CD4-positive, CD25-positive, alpha-beta regulatory T cell (primary cell): ENCODE measurements around the gene PTPN4. TPM values are rescaled to one million over a fixed set of nuclear protein-coding genes. Genes with fewer than 3 reads are reported as not detected.
A peak's percentile ranks its signal among the peaks of the same experiment; 100 is the strongest.

Experiments
- ATAC-seq, 2 donors: fragments of 150-1000 bp; cut with Tn5 transposase; one replicate each; pipeline ENCODE4 v1.10.0; 2021; ENCODE audit warnings: low read depth in 2 of 2, moderate number of reproducible peaks in 2 of 2, moderate library complexity in 1 of 2
- DNase-seq, 3 donors: peaks; one replicate each; pipeline versions ENCODE4 v3.0.0 to v3.0.0-alpha.2; 2012 to 2022; ENCODE audit warnings: mixed read lengths in 1 of 3
- H3K27ac ChIP-seq: one replicate; pipeline ENCODE4 v1.7.0; 2013; ENCODE audit warnings: mild to moderate bottlenecking, low read length; ENCODE audit not compliant: insufficient read depth, poor library complexity, severe bottlenecking
- H3K27me3 ChIP-seq: one replicate; pipeline ENCODE4 v1.7.0; 2013; ENCODE audit warnings: low read length; ENCODE audit not compliant: control insufficient read depth, insufficient read depth
- H3K36me3 ChIP-seq: one replicate; pipeline ENCODE4 v1.7.0; 2013; ENCODE audit warnings: mild to moderate bottlenecking, low read length, moderate library complexity; ENCODE audit not compliant: control insufficient read depth, insufficient read depth
- H3K4me1 ChIP-seq: 2 replicates; pipeline ENCODE4 v1.7.0; 2013; ENCODE audit warnings: mild to moderate bottlenecking, low read length; ENCODE audit not compliant: insufficient read depth, control insufficient read depth, poor library complexity, severe bottlenecking
- H3K4me3 ChIP-seq: one replicate; pipeline ENCODE4 v1.7.0; 2013; ENCODE audit warnings: low read depth, mild to moderate bottlenecking, low read length, moderate library complexity
- H3K9me3 ChIP-seq, 2 experiments: 1 replicate in 1 of 2; 2 replicates in 1 of 2; pipeline ENCODE4 v1.7.0; 2013; ENCODE audit warnings: low read length in 2 of 2, mild to moderate bottlenecking in 1 of 2, moderate library complexity in 1 of 2; ENCODE audit not compliant: control insufficient read depth in 2 of 2
- H3K27ac Mint-ChIP-seq, 3 donors: one replicate each; pipeline ENCODE4 v1.8.0; 2020 to 2022; ENCODE audit warnings: mild to moderate bottlenecking in 3 of 3, mixed read lengths in 3 of 3, moderate library complexity in 2 of 3
- H3K27me3 Mint-ChIP-seq: one replicate; pipeline ENCODE4 v1.8.0; 2022; ENCODE audit warnings: mild to moderate bottlenecking, mixed read lengths
- H3K36me3 Mint-ChIP-seq: one replicate; pipeline ENCODE4 v1.8.0; 2020; ENCODE audit warnings: mixed read lengths
- H3K4me1 Mint-ChIP-seq, 4 donors: one replicate each; pipeline ENCODE4 v1.8.0; 2020 to 2022; ENCODE audit warnings: mixed read lengths in 4 of 4, mild to moderate bottlenecking in 1 of 4
- H3K4me3 Mint-ChIP-seq, 4 donors: one replicate each; pipeline ENCODE4 v1.8.0; 2020 to 2022; ENCODE audit warnings: mild to moderate bottlenecking in 4 of 4, mixed read lengths in 4 of 4, moderate library complexity in 3 of 4
- H3K9me3 Mint-ChIP-seq, 7 donors: one replicate each; pipeline ENCODE4 v1.8.0; 2020 to 2022; ENCODE audit warnings: mixed read lengths in 7 of 7, mild to moderate bottlenecking in 3 of 7, moderate library complexity in 2 of 7
- polyA plus RNA-seq, 4 donors: library from polyadenylated mRNA; unstranded; fragments of 300-500 nt; fragmentation: Illumina TruSeq; gene quantifications; one replicate each; pipeline ENCODE4 v1.2.3, GENCODE V29; 2021
- total RNA-seq: library from RNA; stranded (reverse); gene quantifications from one replicate; pipeline ENCODE4 v1.2.3, GENCODE V29; 2022

Gene PTPN4
- total and polyA plus RNA-seq, 5 donors from 2014 or later = 75.2 to 115 (median 110) TPM

DNA sequence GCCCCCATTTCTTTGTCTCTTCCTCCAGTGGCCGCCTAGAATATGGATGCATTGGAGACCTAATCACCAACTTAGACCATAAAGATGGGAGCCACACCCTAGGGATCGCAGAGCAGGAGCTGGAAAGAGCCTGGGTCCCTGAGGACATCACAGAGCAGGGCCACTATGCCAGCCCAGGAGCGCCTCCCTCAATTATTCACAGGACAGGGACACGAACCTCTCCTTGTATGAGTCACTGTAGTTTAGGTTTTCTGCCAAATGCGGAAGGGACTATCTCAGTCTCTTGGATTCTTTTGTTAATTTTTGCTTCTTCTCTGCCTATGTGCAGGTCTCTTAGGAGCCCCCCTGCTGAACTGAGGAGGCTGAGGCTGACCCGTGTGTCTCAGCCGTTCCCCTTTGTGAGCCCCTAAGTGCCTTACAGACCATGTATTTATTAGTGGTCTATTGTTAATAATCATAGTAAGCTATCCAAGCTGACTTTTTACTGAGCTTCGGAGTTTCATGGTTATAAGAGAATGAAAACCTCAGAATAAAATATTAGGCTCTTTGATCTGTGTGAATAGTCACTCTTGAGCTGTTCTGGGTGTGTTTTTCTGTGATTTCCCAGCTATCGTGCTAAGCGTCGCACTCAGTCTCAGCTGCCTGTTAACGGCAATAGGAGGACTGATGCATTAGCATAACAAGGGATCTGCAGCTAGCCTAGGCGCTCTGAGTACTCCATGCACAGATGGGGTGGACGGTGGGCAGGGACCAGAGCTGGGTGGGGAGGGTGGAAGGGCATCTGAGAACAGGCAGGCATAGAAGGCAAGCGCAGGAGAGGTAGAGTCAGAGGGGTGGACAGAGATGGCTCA lies 12.7 kb upstream of the PTPN4 start:
- DNase-seq = no peak
- H3K4me3 Mint-ChIP-seq = no peak overlapping the region
- Histone ChIP-seq H3K36me3 (no peaks in the 10 kb centered on the region), H3K9me3 (no peaks in the 10 kb centered on the region), H3K4me3 (no peak overlapping the region), H3K4me1 (no peaks in the 10 kb centered on the region), H3K27ac (no peak overlapping the region), H3K27me3 (no peaks in the 10 kb centered on the region)
- H3K27ac Mint-ChIP-seq = no peak overlapping the region
- no peaks in the 10 kb centered on the region for H3K9me3 Mint-ChIP-seq
- H3K36me3 Mint-ChIP-seq = no peaks in the 10 kb centered on the region
- ATAC-seq = no peak
- no peaks in the 10 kb centered on the region for H3K4me1 Mint-ChIP-seq
- peaks cover 22% of the 10 kb centered on the region for H3K27me3 Mint-ChIP-seq

DNA sequence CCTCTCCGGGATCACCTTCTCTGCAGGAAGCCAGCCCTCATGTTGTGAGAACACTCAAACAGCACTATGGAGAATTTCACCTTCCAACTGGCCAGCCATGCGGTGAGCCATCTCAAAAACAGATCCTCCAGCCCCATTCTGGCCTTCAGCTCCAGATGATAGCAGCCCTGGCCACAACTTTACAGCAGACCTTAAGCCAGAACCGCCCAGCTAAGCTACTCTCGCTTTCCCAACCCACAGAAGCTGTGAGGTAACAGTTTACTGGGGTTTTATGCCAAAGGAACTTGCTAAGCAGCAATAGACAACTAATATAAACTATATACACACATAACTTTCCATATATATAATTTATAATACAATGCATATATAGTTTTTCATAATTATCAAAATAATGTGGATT lies 11.6 kb upstream of the PTPN4 start:
- Histone ChIP-seq H3K9me3 (no peaks in the 10 kb centered on the region), H3K27me3 (no peaks in the 10 kb centered on the region), H3K36me3 (no peaks in the 10 kb centered on the region), H3K4me1 (no peaks in the 10 kb centered on the region), H3K27ac (no peak overlapping the region), H3K4me3 (no peak overlapping the region)
- no peaks in the 10 kb centered on the region for H3K9me3 Mint-ChIP-seq
- no peak for DNase-seq
- no peaks in the 10 kb centered on the region for H3K36me3 Mint-ChIP-seq
- H3K27me3 Mint-ChIP-seq = peaks cover 16% of the 10 kb centered on the region
- no peak overlapping the region for H3K27ac Mint-ChIP-seq
- H3K4me3 Mint-ChIP-seq = no peak overlapping the region
- H3K4me1 Mint-ChIP-seq = peaks cover 0 to 1% (median under 1%) of the 10 kb centered on the region in 4 donors
- no peak for ATAC-seq

DNA sequence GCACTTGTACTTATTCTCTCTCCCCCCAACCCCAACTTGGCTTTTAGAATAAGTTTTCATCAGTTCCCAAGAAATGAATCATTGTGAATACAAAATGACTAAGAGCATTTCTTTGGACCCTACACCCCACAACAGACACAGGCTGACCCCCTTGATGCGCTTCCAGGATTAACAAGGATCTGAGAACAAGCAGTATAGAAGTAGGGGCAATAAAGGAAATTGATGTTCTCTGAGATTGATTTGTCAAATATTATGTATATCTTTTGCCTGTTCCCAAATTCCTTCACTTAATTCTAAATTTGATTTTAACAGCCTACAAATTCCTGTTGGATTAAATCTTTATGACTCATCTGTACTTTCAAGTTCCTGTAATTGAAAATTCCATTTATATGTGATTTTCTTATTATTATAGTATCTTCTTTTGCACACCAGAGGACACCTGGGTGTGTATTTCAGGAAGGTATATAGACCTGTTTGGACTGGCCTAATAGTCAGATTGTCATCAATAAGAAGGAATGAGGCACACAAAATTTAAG lies 10.2 kb upstream of the PTPN4 start:
- Histone ChIP-seq H3K9me3 (no peaks in the 10 kb centered on the region), H3K27me3 (no peaks in the 10 kb centered on the region), H3K27ac (no peak overlapping the region), H3K4me1 (no peaks in the 10 kb centered on the region), H3K36me3 (no peaks in the 10 kb centered on the region), H3K4me3 (no peak overlapping the region)
- Mint-ChIP-seq H3K27me3 (peaks cover 18% of the 10 kb centered on the region), H3K9me3 (no peaks in the 10 kb centered on the region), H3K36me3 (no peaks in the 10 kb centered on the region), H3K27ac (no peak overlapping the region), H3K4me1 (peaks cover 0 to 6% (median 5%) of the 10 kb centered on the region in 4 donors), H3K4me3 (no peak overlapping the region)
- ATAC-seq = no peak
- no peak for DNase-seq

DNA sequence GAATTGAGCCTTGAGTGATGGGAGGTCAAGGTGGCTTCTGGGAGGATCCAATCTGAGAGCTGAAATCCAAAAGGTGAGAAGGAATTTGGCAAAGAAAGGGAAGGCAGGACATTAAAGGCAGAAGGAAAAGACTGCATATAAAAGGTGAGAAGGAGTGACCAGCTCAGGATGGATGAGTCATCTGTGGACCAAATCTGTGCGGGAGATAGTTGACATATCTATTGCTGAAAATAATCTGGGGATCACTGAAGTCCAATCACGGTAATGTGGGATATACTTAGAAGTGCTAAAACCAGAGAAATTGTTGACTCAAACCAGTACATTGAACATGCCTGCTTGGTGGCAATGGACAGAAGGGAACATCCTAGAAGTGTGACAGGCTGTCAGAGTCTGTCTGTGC lies 8.0 kb upstream of the PTPN4 start:
- no peak for ATAC-seq

GRCh38 chr2:119753041-119753929 lies 6.4 kb upstream of the PTPN4 start:
- DNase-seq (peak; percentile 22 to 69 (median 58)), ATAC-seq (peak; percentile 66 to 84)
- H3K4me1 Mint-ChIP-seq = peaks cover under 1 to 8% (median 7%) of the 10 kb centered on the region in 4 donors
- Histone ChIP-seq H3K9me3 (no peaks in the 10 kb centered on the region), H3K4me1 (no peaks in the 10 kb centered on the region), H3K4me3 (no peak overlapping the region), H3K27ac (no peak overlapping the region), H3K36me3 (no peaks in the 10 kb centered on the region), H3K27me3 (no peaks in the 10 kb centered on the region)
- no peaks in the 10 kb centered on the region for H3K9me3 Mint-ChIP-seq
- no peaks in the 10 kb centered on the region for H3K36me3 Mint-ChIP-seq
- H3K4me3 Mint-ChIP-seq = peak overlapping the region in 1 of 4 donors; percentile 17
- peaks cover 12% of the 10 kb centered on the region for H3K27me3 Mint-ChIP-seq
- H3K27ac Mint-ChIP-seq = peak overlapping the region in 1 of 3 donors; percentile 67

More for the DNA sequence above, 8.0 kb upstream of the PTPN4 start:
- Mint-ChIP-seq H3K4me1 (peaks cover 0 to 6% (median 5%) of the 10 kb centered on the region in 4 donors), H3K27me3 (peaks cover 12% of the 10 kb centered on the region), H3K27ac (no peak overlapping the region), H3K4me3 (no peak overlapping the region), H3K36me3 (no peaks in the 10 kb centered on the region), H3K9me3 (no peaks in the 10 kb centered on the region)
- Histone ChIP-seq H3K4me3 (no peak overlapping the region), H3K4me1 (no peaks in the 10 kb centered on the region), H3K9me3 (no peaks in the 10 kb centered on the region), H3K27me3 (no peaks in the 10 kb centered on the region), H3K27ac (no peak overlapping the region), H3K36me3 (no peaks in the 10 kb centered on the region)
- DNase-seq = no peak

DNA sequence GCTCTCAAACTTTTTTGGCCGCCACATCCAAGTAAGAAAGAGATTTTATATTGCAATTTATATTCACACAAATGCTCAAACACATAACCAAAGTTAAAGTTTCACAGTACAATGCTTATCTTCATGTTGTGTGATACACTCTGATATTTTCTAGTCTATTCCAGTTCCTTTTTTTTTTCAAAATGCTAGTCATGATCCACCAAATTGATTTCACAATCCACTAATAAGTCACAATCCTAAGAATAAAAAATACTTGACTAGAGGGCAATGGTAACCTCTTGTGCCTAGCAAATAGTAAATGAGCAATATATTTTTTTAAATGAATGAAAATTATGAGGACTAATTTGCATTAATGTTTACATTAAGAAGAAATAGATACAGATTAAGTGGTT lies 5.8 kb upstream of the PTPN4 start:
- Mint-ChIP-seq H3K27me3 (peaks cover 12% of the 10 kb centered on the region), H3K27ac (no peak overlapping the region), H3K36me3 (no peaks in the 10 kb centered on the region), H3K4me3 (no peak overlapping the region), H3K9me3 (no peaks in the 10 kb centered on the region), H3K4me1 (peaks cover 5 to 14% (median 10%) of the 10 kb centered on the region in 4 donors)
- ATAC-seq (no peak), DNase-seq (no peak)
- no peak overlapping the region for H3K4me3 ChIP-seq
- no peaks in the 10 kb centered on the region for H3K36me3 ChIP-seq
- H3K27me3 ChIP-seq = no peaks in the 10 kb centered on the region
- no peaks in the 10 kb centered on the region for H3K4me1 ChIP-seq
- H3K9me3 ChIP-seq = no peaks in the 10 kb centered on the region
- no peak overlapping the region for H3K27ac ChIP-seq

- Histone ChIP-seq H3K9me3 (no peaks in the 10 kb centered on the region), H3K36me3 (no peaks in the 10 kb centered on the region)
- no peak overlapping the region for H3K27ac Mint-ChIP-seq
These were observed 3.8 kb upstream of the PTPN4 start for GRCh38 chr2:119755906-119756305.

More at GRCh38 chr2:119755906-119756305, 3.8 kb upstream of the PTPN4 start:
- Histone ChIP-seq H3K4me1 (peaks cover 8% of the 10 kb centered on the region), H3K4me3 (no peak overlapping the region), H3K27me3 (no peaks in the 10 kb centered on the region), H3K27ac (no peak overlapping the region)
- Mint-ChIP-seq H3K9me3 (no peaks in the 10 kb centered on the region), H3K27me3 (peaks cover 7% of the 10 kb centered on the region), H3K4me1 (peaks cover 6 to 23% (median 16%) of the 10 kb centered on the region in 4 donors), H3K4me3 (peak overlapping the region in 1 of 4 donors; percentile 57), H3K36me3 (no peaks in the 10 kb centered on the region)
- no peak for ATAC-seq
- DNase-seq = no peak
